Neural progenitor cell (in vitro differentiated cells): ENCODE data around the gene PRKAR2A. TPM values are rescaled to one million over a fixed set of nuclear protein-coding genes. Genes with fewer than 3 reads are reported as not detected.

Experiments used
- DNase-seq: peaks from one replicate; pipeline ENCODE4 v3.0.0-alpha.2; 2016; ENCODE audit warnings: low spot score
- H2AFZ ChIP-seq: fragments of 200-600 bp; sonication (generic); replicated peaks from 2 replicates; pipeline ENCODE4 v1.6.1; 2016; ENCODE audit warnings: antibody characterized with exemption
- H3F3A ChIP-seq: fragments of 200-600 bp; sonication (generic); 2 replicates; pipeline ENCODE4 v1.6.1; 2016; ENCODE audit warnings: antibody characterized with exemption, low read depth
- H3K27ac ChIP-seq: fragments of 200-600 bp; sonication (generic); 2 replicates; pipeline ENCODE4 v1.5.1; 2016; ENCODE audit warnings: mild to moderate bottlenecking
- H3K27me3 ChIP-seq: fragments of 200-600 bp; sonication (generic); 2 replicates; pipeline ENCODE4 v1.6.1; 2016; ENCODE audit warnings: mild to moderate bottlenecking, moderate library complexity
- H3K36me3 ChIP-seq: fragments of 200-600 bp; sonication (generic); 2 replicates; pipeline ENCODE4 v1.5.1; 2016
- H3K4me1 ChIP-seq: fragments of 200-600 bp; sonication (generic); 2 replicates; pipeline ENCODE4 v1.6.1; 2016; ENCODE audit warnings: mixed run types
- H3K4me2 ChIP-seq: fragments of 200-600 bp; sonication (generic); 2 replicates; pipeline ENCODE4 v1.6.1; 2016
- H3K4me3 ChIP-seq: fragments of 200-600 bp; sonication (generic); 2 replicates; pipeline ENCODE4 v1.5.1; 2016
- H3K79me2 ChIP-seq: fragments of 200-600 bp; sonication (generic); 2 replicates; pipeline ENCODE4 v1.6.1; 2016; ENCODE audit warnings: low read depth
- H3K9ac ChIP-seq: fragments of 200-600 bp; sonication (generic); 2 replicates; pipeline ENCODE4 v1.6.1; 2016
- H3K9me3 ChIP-seq: fragments of 200-600 bp; sonication (generic); 2 replicates; pipeline ENCODE4 v1.5.1; 2016; ENCODE audit warnings: low read depth
- H4K20me1 ChIP-seq: fragments of 200-600 bp; sonication (generic); 2 replicates; pipeline ENCODE4 v1.6.1; 2016; ENCODE audit warnings: low read depth
- H3K27ac Mint-ChIP-seq: 3 replicates; pipeline ENCODE4 v1.8.0; 2021; ENCODE audit warnings: mixed read lengths
- H3K27me3 Mint-ChIP-seq: 2 replicates; pipeline ENCODE4 v1.8.0; 2022; ENCODE audit warnings: low read depth, mild to moderate bottlenecking, inconsistent platforms, moderate library complexity, mixed read lengths; ENCODE audit not compliant: insufficient read depth
- H3K36me3 Mint-ChIP-seq: 3 replicates; pipeline ENCODE4 v1.8.0; 2021; ENCODE audit warnings: mixed read lengths
- H3K4me1 Mint-ChIP-seq: 3 replicates; pipeline ENCODE4 v1.8.0; 2021; ENCODE audit warnings: mixed read lengths
- H3K4me3 Mint-ChIP-seq: 3 replicates; pipeline ENCODE4 v1.8.0; 2021; ENCODE audit warnings: mild to moderate bottlenecking, moderate library complexity, mixed read lengths
- H3K9me3 Mint-ChIP-seq: 3 replicates; pipeline ENCODE4 v1.8.0; 2020; ENCODE audit warnings: mixed read lengths
- CTCF ChIP-seq: fragments of 200-600 bp; sonication (generic); IDR thresholded peaks from 2 replicates; pipeline ENCODE4 v1.5.1; 2017; ENCODE audit warnings: antibody characterized with exemption, mild to moderate bottlenecking
- EZH2 ChIP-seq: fragments of 200-600 bp; sonication (generic); IDR thresholded peaks from 2 replicates; pipeline ENCODE4 v1.6.1; 2017; ENCODE audit warnings: antibody characterized with exemption, mild to moderate bottlenecking, moderate library complexity
- EZH2phosphoT487 ChIP-seq: fragments of 200-600 bp; sonication (generic); IDR thresholded peaks from 2 replicates; pipeline ENCODE4 v1.6.1; 2017; ENCODE audit warnings: antibody characterized with exemption
- total RNA-seq: library from RNA; depleted of rRNA; stranded (reverse); fragments of >200 nt; gene quantifications from 2 replicates; pipeline ENCODE4 v1.2.3, GENCODE V29; 2015; ENCODE audit warnings: low replicate concordance

Gene PRKAR2A
- total RNA-seq, 1 donor from 2014 or later: 25.0 TPM

- Mint-ChIP-seq H3K36me3 (no peaks in the 10 kb centered on the region), H3K9me3 (no peaks in the 10 kb centered on the region), H3K4me3 (no peak overlapping the region), H3K4me1 (peaks cover 2% of the 10 kb centered on the region), H3K27me3 (peaks cover 2% of the 10 kb centered on the region), H3K27ac (peak overlapping the region; percentile 18)
- Histone ChIP-seq H3K4me1 (no peaks in the 10 kb centered on the region), H3K36me3 (no peaks in the 10 kb centered on the region), H3F3A (no peaks in the 10 kb centered on the region), H3K27ac (no peak overlapping the region), H3K79me2 (no peaks in the 10 kb centered on the region), H3K27me3 (no peaks in the 10 kb centered on the region), H3K9me3 (no peaks in the 10 kb centered on the region), H3K4me2 (no peak overlapping the region), H4K20me1 (no peaks in the 10 kb centered on the region), H3K4me3 (no peak overlapping the region), H2AFZ (no peak overlapping the region), H3K9ac (no peak overlapping the region)
- TF ChIP-seq CTCF (no peak), EZH2phosphoT487 (no peak), EZH2 (no peak)
- no peak for DNase-seq
These were observed 43.9 kb upstream of the PRKAR2A start for GRCh38 chr3:48891606-48892005.

GRCh38 chr3:48885753-48886152 lies 38.1 kb upstream of the PRKAR2A start:
- no peak for DNase-seq
- no peaks in the 10 kb centered on the region for H3F3A ChIP-seq
- H3K4me3 ChIP-seq: no peak overlapping the region
- no peak overlapping the region for H3K4me3 Mint-ChIP-seq
- no peaks in the 10 kb centered on the region for H3K27me3 Mint-ChIP-seq
- H3K9ac ChIP-seq: no peak overlapping the region
- H3K27ac Mint-ChIP-seq: no peak overlapping the region
- H4K20me1 ChIP-seq: no peaks in the 10 kb centered on the region
- TF ChIP-seq EZH2: no peak
- TF ChIP-seq EZH2phosphoT487: no peak
- no peak for TF ChIP-seq CTCF
- no peaks in the 10 kb centered on the region for H3K36me3 ChIP-seq
- H3K27me3 ChIP-seq: no peaks in the 10 kb centered on the region
- H2AFZ ChIP-seq: no peak overlapping the region
- peaks cover 2% of the 10 kb centered on the region for H3K4me1 Mint-ChIP-seq
- no peaks in the 10 kb centered on the region for H3K36me3 Mint-ChIP-seq
- no peak overlapping the region for H3K27ac ChIP-seq
- no peaks in the 10 kb centered on the region for H3K9me3 ChIP-seq
- H3K4me2 ChIP-seq: no peak overlapping the region
- H3K79me2 ChIP-seq: no peaks in the 10 kb centered on the region
- no peaks in the 10 kb centered on the region for H3K9me3 Mint-ChIP-seq
- no peaks in the 10 kb centered on the region for H3K4me1 ChIP-seq

GRCh38 chr3:48881652-48882114 lies 34.0 kb upstream of the PRKAR2A start:
- DNase-seq: no peak
- Histone ChIP-seq H2AFZ (no peak overlapping the region), H3K4me1 (no peaks in the 10 kb centered on the region), H3K4me2 (no peak overlapping the region), H3K79me2 (no peaks in the 10 kb centered on the region), H3K27ac (no peak overlapping the region), H3K36me3 (no peaks in the 10 kb centered on the region), H3K27me3 (no peaks in the 10 kb centered on the region), H4K20me1 (no peaks in the 10 kb centered on the region), H3K4me3 (no peak overlapping the region), H3K9me3 (no peaks in the 10 kb centered on the region), H3F3A (no peaks in the 10 kb centered on the region), H3K9ac (no peak overlapping the region)
- H3K27ac Mint-ChIP-seq: no peak overlapping the region
- H3K36me3 Mint-ChIP-seq: no peaks in the 10 kb centered on the region
- H3K27me3 Mint-ChIP-seq: peaks cover 2% of the 10 kb centered on the region
- no peaks in the 10 kb centered on the region for H3K4me1 Mint-ChIP-seq
- no peaks in the 10 kb centered on the region for H3K9me3 Mint-ChIP-seq
- H3K4me3 Mint-ChIP-seq: no peak overlapping the region
- no peak for TF ChIP-seq CTCF
- no peak for TF ChIP-seq EZH2phosphoT487
- no peak for TF ChIP-seq EZH2
